Measurements from ENCODE around the gene ELK3.
"Not testable (repeated sequence)": the region's sequence is repeated elsewhere in the genome, so short reads cannot be mapped to it uniquely, and the experiment has no call there.

The ELK3 gene

GRCh38 chr12:96311191-96311590, 117.0 kb downstream of the ELK3 start:
- no peak for DNase-seq (ENCODE audit: low spot score)

DNA sequence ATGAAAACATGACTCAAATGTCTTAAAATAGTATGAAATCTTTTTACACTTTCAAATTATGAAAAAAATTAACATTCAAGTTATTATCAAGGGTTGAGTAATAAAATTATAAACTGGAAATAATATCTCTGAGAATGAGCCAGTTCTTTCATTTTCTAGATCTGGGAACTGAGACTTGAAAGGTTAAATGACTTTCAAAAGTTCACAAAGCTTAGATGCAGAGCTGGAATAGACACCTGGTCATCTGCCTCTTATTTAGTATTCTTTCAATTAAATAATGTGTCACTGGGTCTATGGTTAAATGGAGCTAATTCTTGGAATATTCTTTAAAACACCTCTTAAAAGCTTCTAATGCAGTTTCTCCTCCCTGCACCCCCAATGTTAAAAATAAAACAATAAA, 119.4 kb downstream of the ELK3 start:
- no peak for DNase-seq (ENCODE audit: low spot score)

DNA sequence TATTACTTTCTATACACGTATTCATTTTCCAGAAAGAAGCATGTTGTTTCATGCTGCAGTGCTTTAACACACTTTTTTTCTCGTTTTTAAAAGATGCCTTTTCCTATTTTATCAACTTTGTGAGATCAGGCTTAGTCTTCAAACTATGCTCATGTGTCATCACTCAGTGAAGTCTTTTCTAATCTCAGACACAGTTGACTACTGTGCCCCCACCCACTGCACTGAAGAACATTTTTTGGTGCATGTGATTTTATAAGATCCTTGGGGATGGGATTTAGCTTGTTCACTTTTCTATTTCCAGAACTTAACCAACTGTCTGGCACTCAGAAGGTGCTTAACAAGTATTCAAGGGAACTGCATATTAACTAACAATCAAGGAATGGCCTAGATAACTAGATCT, 120.5 kb downstream of the ELK3 start:
- DNase-seq (ENCODE audit: low spot score) = no peak

DNA sequence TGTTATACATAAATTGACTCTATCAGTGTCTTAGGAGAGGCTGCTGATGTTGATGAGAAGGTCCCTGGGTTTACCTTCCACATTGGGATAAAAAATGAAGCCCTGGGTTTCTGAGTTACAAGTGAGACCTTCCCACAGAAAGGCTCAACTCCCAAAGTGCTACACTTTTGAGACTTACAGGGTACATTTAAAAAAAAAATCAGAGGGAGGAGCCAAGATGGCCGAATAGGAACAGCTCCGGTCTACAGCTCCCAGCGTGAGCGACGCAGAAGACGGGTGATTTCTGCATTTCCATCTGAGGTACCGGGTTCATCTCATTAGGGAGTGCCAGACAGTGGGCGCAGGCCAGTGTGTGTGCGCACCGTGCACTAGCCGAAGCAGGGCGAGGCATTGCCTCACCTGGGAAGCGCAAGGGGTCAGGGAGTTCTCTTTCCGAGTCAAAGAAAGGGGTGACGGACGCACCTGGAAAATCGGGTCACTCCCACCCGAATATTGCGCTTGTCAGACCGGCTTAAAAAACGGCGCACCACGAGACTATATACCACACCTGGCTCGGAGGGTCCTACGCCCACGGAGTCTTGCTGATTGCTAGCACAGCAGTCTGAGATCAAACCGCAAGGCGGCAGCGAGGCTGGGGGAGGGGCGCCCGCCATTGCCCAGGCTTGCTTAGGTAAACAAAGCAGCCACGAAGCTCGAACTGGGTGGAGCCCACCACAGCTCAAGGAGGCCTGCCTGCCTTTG, 121.7 kb downstream of the ELK3 start:
- DNase-seq (ENCODE audit: low spot score) = not testable (repeated sequence)

GRCh38 chr12:96317801-96318200, 123.6 kb downstream of the ELK3 start:
- DNase-seq (ENCODE audit: low spot score) = not testable (repeated sequence)
